Spleen (tissue), 11 donors: ENCODE data around the gene GOLT1A. TPM values are rescaled to one million over a fixed set of nuclear protein-coding genes. Genes with fewer than 3 reads are reported as not detected.

Experiments
- DNase-seq: peaks from one replicate; pipeline ENCODE4 v3.0.0-alpha.2; 2020
- H3K27ac ChIP-seq, 8 donors: fragments of 200-600 bp; sonication (generic) in 7 of 8; 1 replicate in 4 of 8; 2 replicates in 4 of 8; pipeline versions ENCODE4 v1.5.0 to v1.8.0; 2016 to 2021; ENCODE audit warnings: inconsistent platforms in 4 of 8, mild to moderate bottlenecking in 4 of 8, moderate library complexity in 1 of 8
- H3K27me3 ChIP-seq, 7 donors: fragments of 200-600 bp; sonication (generic) in 6 of 7; replicated peaks in 1 of 7; 1 replicate in 4 of 7; 2 replicates in 3 of 7; pipeline versions ENCODE4 v1.5.0 to v1.8.0; 2016 to 2021; ENCODE audit warnings: inconsistent platforms in 3 of 7, mild to moderate bottlenecking in 1 of 7
- H3K36me3 ChIP-seq, 6 donors: fragments of 200-600 bp; sonication (generic) in 5 of 6; 1 replicate in 4 of 6; 2 replicates in 2 of 6; pipeline versions ENCODE4 v1.5.0 to v1.8.0; 2016 to 2021; ENCODE audit warnings: inconsistent platforms in 2 of 6
- H3K4me1 ChIP-seq, 6 donors: fragments of 200-600 bp; sonication (generic) in 5 of 6; 1 replicate in 3 of 6; 2 replicates in 3 of 6; pipeline versions ENCODE4 v1.5.0 to v1.8.0; 2016 to 2021; ENCODE audit warnings: inconsistent platforms in 3 of 6
- H3K4me3 ChIP-seq, 8 donors: fragments of 200-600 bp; sonication (generic) in 7 of 8; 1 replicate in 4 of 8; 2 replicates in 4 of 8; pipeline versions ENCODE4 v1.5.0 to v1.8.0; 2016 to 2021; ENCODE audit warnings: inconsistent platforms in 4 of 8, mild to moderate bottlenecking in 4 of 8, moderate library complexity in 2 of 8
- H3K9me3 ChIP-seq, 8 donors: fragments of 200-600 bp; sonication (generic) in 7 of 8; 1 replicate in 4 of 8; 2 replicates in 4 of 8; pipeline versions ENCODE4 v1.5.0 to v1.8.0; 2016 to 2021; ENCODE audit warnings: inconsistent platforms in 4 of 8
- CTCF ChIP-seq, 11 experiments: fragments of 200-600 bp in 7 of 11; fragments of 450-650 bp in 4 of 11; sonication (generic) in 4 of 11; IDR thresholded peaks in 8 of 11; conservative IDR thresholded peaks in 3 of 11; 1 replicate in 7 of 11; 2 replicates in 4 of 11; pipeline versions ENCODE4 v1.4.0 to v1.8.0; 2016 to 2021; ENCODE audit warnings: antibody characterized with exemption in 11 of 11, inconsistent platforms in 4 of 11, mild to moderate bottlenecking in 1 of 11
- POLR2A ChIP-seq, 3 donors: fragments of 450-650 bp; IDR thresholded peaks; one replicate each; pipeline ENCODE4 v1.5.1; 2017; ENCODE audit warnings: antibody characterized with exemption in 3 of 3, mild to moderate bottlenecking in 1 of 3
- POLR2AphosphoS5 ChIP-seq, 3 donors: sonication (generic); formaldehyde crosslinking; IDR thresholded peaks; one replicate each; pipeline ENCODE4 v1.5.1; 2017; ENCODE audit warnings: antibody characterized with exemption in 3 of 3
- WGBS, 5 donors: extraction: QIAGEN DNeasy Blood & Tissue Kit in 3 of 5; methylation state at CpG; one replicate each; pipeline versions ENCODE4 v1.1.5 to v1.1.7; 2013 to 2018; 5-methylcytosine and 5-hydroxymethylcytosine counted together
- intact Hi-C: fragments of 100-400 bp; cut with DNase I; formaldehyde crosslinking; loops from one replicate; pipeline ENCODE4 v1.15.0; 2023; ENCODE audit warnings: low total_unique reads
- polyA plus RNA-seq, 3 donors: library from polyadenylated mRNA; stranded (reverse); fragments of 200-250 nt; gene quantifications; one replicate each; pipeline ENCODE4 v1.2.1, GENCODE V29; 2013
- total RNA-seq, 7 donors: library from RNA; depleted of rRNA in 3 of 7; stranded (reverse); fragments of >200 nt in 3 of 7; fragmentation: NEBNext Ultra II Directional in 4 of 7; extraction: Animal tissue kit (Norgen Biotek cat#: 25700) in 4 of 7; gene quantifications; one replicate each; pipeline versions ENCODE4 v1.1.0 to v1.2.1, GENCODE V29; 2016 to 2021
- donor health status: healthy with polysubstance abuse.
- donor health status: DM: no; HTN: no; CAD: no; lungs with moderate emphysema.
- donor health status: DM: no; HTN: no; CAD: no.
- donor health status: Bipolar disorder and iron deficiency.
- donor health status: healthy.
- donor health status: DM: no; HTN: no; CAD: no.
- donor health status: DM: yes; HTN: yes; CAD: no.

The GOLT1A gene
- total and polyA plus RNA-seq, 10 donors, result 0.13 to 0.24 TPM; not detected in 8

GRCh38 chr1:204152310-204153044, 61.3 kb downstream of the GOLT1A start:
- intact Hi-C loops, result no loop called here
- TF ChIP-seq CTCF (IDR thresholded peaks at IDR 0.05 in 8 of 11, conservative IDR thresholded peaks at IDR 0.05 in 3 of 11) (peak in 1 of 11 experiments; percentile 12), POLR2AphosphoS5 (IDR thresholded peaks at IDR 0.05) (peak in 1 of 3 donors; percentile 15), POLR2A (IDR thresholded peaks at IDR 0.05) (no peak)
- peak overlapping the region; percentile 48 to 87 (median 59) for H3K4me3 ChIP-seq
- H3K9me3 ChIP-seq, result no peaks in the 10 kb centered on the region
- no peaks in the 10 kb centered on the region for H3K36me3 ChIP-seq
- no peak for DNase-seq
- H3K4me1 ChIP-seq, result peaks cover 4 to 30% (median 16%) of the 10 kb centered on the region in 6 donors
- H3K27me3 ChIP-seq, result peaks cover 0 to 69% (median 13%) of the 10 kb centered on the region in 7 donors
- 31 to 57% (median 36%) methylated on average over 15 to 25 of the region's 25 CpGs for WGBS, 5 donors
- H3K27ac ChIP-seq, result peak overlapping the region in 5 of 8 donors; percentile 38 to 82 (median 75)

- H3K4me1 ChIP-seq, result peaks cover 4 to 25% (median 16%) of the 10 kb centered on the region in 6 donors
- H3K27me3 ChIP-seq, result peaks cover 0 to 66% (median 13%) of the 10 kb centered on the region in 7 donors
- H3K9me3 ChIP-seq, result no peaks in the 10 kb centered on the region
- DNase-seq, result peak; percentile 83
- H3K27ac ChIP-seq, result peak within 1 kb of the TSS in 7 of 8 donors; percentile 38 to 82 (median 67)
- H3K4me3 ChIP-seq, result peak within 1 kb of the TSS; percentile 48 to 87 (median 59)
- WGBS, 5 donors, result 0 to 2% (median 1%) methylated on average over 41 to 94 of the region's 94 CpGs
- TF ChIP-seq POLR2AphosphoS5 (IDR thresholded peaks at IDR 0.05), result peak in 2 of 3 donors; percentile 40 to 58
- TF ChIP-seq CTCF (IDR thresholded peaks at IDR 0.05 in 8 of 11, conservative IDR thresholded peaks at IDR 0.05 in 3 of 11), result no peak
- no peak for TF ChIP-seq POLR2A (IDR thresholded peaks at IDR 0.05)
- intact Hi-C loops, result no loop called here
- H3K36me3 ChIP-seq, result no peaks in the 10 kb centered on the region
Measured at GRCh38 chr1:204151552-204152309, 62.1 kb downstream of the GOLT1A start, which contains the start of gene ETNK2. ETNK2 (minus strand) TSS chr1:204152044; CDS start chr1:204151852, 192 bp downstream.

- Histone ChIP-seq H3K9me3 (no peaks in the 10 kb centered on the region), H3K27ac (peak overlapping the region in 6 of 8 donors; percentile 44 to 82 (median 66)), H3K4me1 (peaks cover 4 to 24% (median 16%) of the 10 kb centered on the region in 6 donors), H3K36me3 (no peaks in the 10 kb centered on the region), H3K27me3 (peaks cover 0 to 58% (median 13%) of the 10 kb centered on the region in 7 donors), H3K4me3 (peak overlapping the region; percentile 48 to 87 (median 59))
- intact Hi-C loops, result no loop called here
- no peak for DNase-seq
- TF ChIP-seq POLR2AphosphoS5 (IDR thresholded peaks at IDR 0.05) (no peak), POLR2A (IDR thresholded peaks at IDR 0.05) (no peak), CTCF (IDR thresholded peaks at IDR 0.05 in 8 of 11, conservative IDR thresholded peaks at IDR 0.05 in 3 of 11) (no peak)
- WGBS, 5 donors, result 34 to 46% (median 41%) methylated on average over 27 to 33 of the region's 33 CpGs
Measured at GRCh38 chr1:204150702-204151551, 62.9 kb downstream of the GOLT1A start.
